A549 (cell line): ENCODE data around the gene AKAP8. TPM values are rescaled to one million over a fixed set of nuclear protein-coding genes. Genes with fewer than 3 reads are reported as not detected.

Experiments
- ATAC-seq, 2 experiments: fragments of 200-7000 bp in 1 of 2; fragments of >200 bp in 1 of 2; cut with Nextera tagmentation in 1 of 2; cut with Tn5 transposase in 1 of 2; 3 replicates each; pipeline versions ENCODE4 v1.8.0 to v1.9.1; 2018 to 2020; ENCODE audit warnings: mild to moderate bottlenecking in 1 of 2, moderate library complexity in 1 of 2
- CTCF ChIA-PET: fragments of 300-600 bp; sonication (Branson Sonifier 250); formaldehyde crosslinking; extraction: SDS; loops from one replicate; lab custom pipeline; 2021; ENCODE audit warnings: antibody characterized with exemption, inconsistent platforms; lab: Yijun Ruan, JAX
- POLR2A ChIA-PET: fragments of 350-600 bp; formaldehyde crosslinking; extraction: SDS; loops from one replicate; lab custom pipeline; 2021; ENCODE audit warnings: antibody characterized with exemption, inconsistent platforms; lab: Yijun Ruan, JAX
- DNase-seq, 2 experiments: peaks; one replicate each; pipeline versions ENCODE4 v3.0.0 to v3.0.0-alpha.2; 2011 to 2016; ENCODE audit warnings: low read depth in 1 of 2, low spot score in 1 of 2
- FAIRE-seq: peaks from 2 replicates; lab custom pipeline; 2011; peaks lifted over from hg19 to GRCh38; lab: Jason Lieb, UNC
- H3K27ac ChIP-seq, 2 experiments: fragments of >200 bp; sonication (Bioruptor Twin); formaldehyde crosslinking; 3 replicates each; pipeline ENCODE4 v1.5.1; 2016 to 2017
- H3K4me1 ChIP-seq: fragments of >200 bp; sonication (Bioruptor Twin); formaldehyde crosslinking; 3 replicates; pipeline ENCODE4 v1.6.1; 2016
- H3K4me2 ChIP-seq: fragments of >200 bp; sonication (Bioruptor Twin); formaldehyde crosslinking; 3 replicates; pipeline ENCODE4 v1.6.1; 2016
- H3K4me3 ChIP-seq: fragments of >200 bp; sonication (Bioruptor Twin); formaldehyde crosslinking; 3 replicates; pipeline ENCODE4 v1.5.1; 2016
- H3K9me3 ChIP-seq: fragments of >200 bp; sonication (Bioruptor Twin); formaldehyde crosslinking; 3 replicates; pipeline ENCODE4 v1.6.1; 2016
- BHLHE40 ChIP-seq: IDR thresholded peaks from 2 replicates; pipeline ENCODE4 v1.6.1; 2012; ENCODE audit warnings: low read depth, low read length, inconsistent platforms
- CBX8 ChIP-seq: fragments of 200-600 bp; sonication (generic); IDR thresholded peaks from 2 replicates; pipeline ENCODE4 v1.6.1; 2016
- CHD4 ChIP-seq: fragments of 200-600 bp; sonication (generic); IDR thresholded peaks from 2 replicates; pipeline ENCODE4 v1.6.1; 2016; ENCODE audit warnings: antibody characterized with exemption, mild to moderate bottlenecking, borderline replicate concordance
- EHF ChIP-seq: fragments of 250-450 bp; sonication (Bioruptor Pico); IDR thresholded peaks from 2 replicates; pipeline ENCODE4 v1.5.0; 2020; ENCODE audit warnings: mild to moderate bottlenecking
- EP300 ChIP-seq, 2 experiments: fragments of >200 bp; sonication (Bioruptor Twin); formaldehyde crosslinking; IDR thresholded peaks; 2 replicates in 1 of 2; 3 replicates in 1 of 2; pipeline ENCODE4 v1.6.1; 2016 to 2017
- FOSB ChIP-seq: fragments of 250-450 bp; sonication (Bioruptor Pico); IDR thresholded peaks from 2 replicates; pipeline ENCODE4 v1.5.0; 2020; ENCODE audit warnings: mild to moderate bottlenecking, moderate library complexity
- FOXS1 ChIP-seq: fragments of 250-450 bp; sonication (Bioruptor Pico); IDR thresholded peaks from 2 replicates; pipeline ENCODE4 v1.5.0; 2020; ENCODE audit warnings: mild to moderate bottlenecking, moderate library complexity
- HDAC2 ChIP-seq: fragments of 200-600 bp; sonication (generic); IDR thresholded peaks from 2 replicates; pipeline ENCODE4 v1.6.1; 2016
- JUN ChIP-seq, 2 experiments: fragments of >200 bp; sonication (Bioruptor Twin); formaldehyde crosslinking; IDR thresholded peaks; 2 replicates in 1 of 2; 3 replicates in 1 of 2; pipeline ENCODE4 v1.6.1; 2016 to 2017
- MYC ChIP-seq: IDR thresholded peaks from 2 replicates; pipeline ENCODE4 v1.6.1; 2012; ENCODE audit warnings: mild to moderate bottlenecking, inconsistent platforms, low read length, improper control_type of control experiment, borderline replicate concordance
- NFE2L2 ChIP-seq: fragments of 150-350 bp; conservative IDR thresholded peaks from 2 replicates; pipeline ENCODE4 v1.6.1; 2014; ENCODE audit warnings: low read length
- PHF8 ChIP-seq: fragments of 200-600 bp; sonication (generic); IDR thresholded peaks from 2 replicates; pipeline ENCODE4 v1.6.1; 2016; ENCODE audit warnings: low read depth, mild to moderate bottlenecking, antibody characterized with exemption, moderate library complexity, borderline replicate concordance
- POLR2A ChIP-seq: IDR thresholded peaks from 2 replicates; pipeline ENCODE4 v1.6.1; 2012; ENCODE audit warnings: mild to moderate bottlenecking, low read length
- POLR2AphosphoS2 ChIP-seq: conservative IDR thresholded peaks from 2 replicates; pipeline ENCODE4 v1.6.1; 2012; ENCODE audit warnings: low read length, improper control_type of control experiment, inconsistent platforms
- RAD21 ChIP-seq, 2 experiments: fragments of >200 bp in 1 of 2; sonication (Bioruptor Twin) in 1 of 2; formaldehyde crosslinking in 1 of 2; IDR thresholded peaks in 1 of 2; conservative IDR thresholded peaks in 1 of 2; 2 replicates in 1 of 2; 3 replicates in 1 of 2; pipeline ENCODE4 v1.6.1; 2012 to 2018; ENCODE audit warnings: inconsistent platforms in 1 of 2
- RCOR1 ChIP-seq: fragments of 150-350 bp; IDR thresholded peaks from 2 replicates; pipeline ENCODE4 v1.6.1; 2014; ENCODE audit warnings: antibody characterized with exemption, low read length, low read depth
- RFX5 ChIP-seq: fragments of 450-650 bp; IDR thresholded peaks from 2 replicates; pipeline ENCODE4 v1.7.1; 2014; ENCODE audit warnings: antibody characterized with exemption, mild to moderate bottlenecking, moderate library complexity
- TP53 ChIP-seq: fragments of 250-450 bp; sonication (Bioruptor Pico); IDR thresholded peaks from 2 replicates; pipeline ENCODE4 v1.5.0; 2021; ENCODE audit warnings: mild to moderate bottlenecking, moderate library complexity
- ZSCAN20 ChIP-seq: fragments of 250-450 bp; sonication (Bioruptor Pico); IDR thresholded peaks from 2 replicates; pipeline ENCODE4 v1.8.0; 2022; ENCODE audit warnings: mild to moderate bottlenecking, moderate library complexity
- WGBS: methylation state at CpG from one replicate; pipeline ENCODE4 v1.1.6; 2017; ENCODE audit errors: missing lambda C conversion rate; 5-methylcytosine and 5-hydroxymethylcytosine counted together
- polyA minus RNA-seq: library from RNA; depleted of rRNA, polyadenylated mRNA; stranded (reverse); fragments of >200 nt; gene quantifications from 2 replicates; pipeline ENCODE4 v1.2.3, GENCODE V29; 2011; rRNA and poly(A)+ RNA removed
- polyA plus RNA-seq, 4 experiments: library from polyadenylated mRNA; depleted of rRNA in 3 of 4; stranded (reverse); fragments of >200 nt; fragmentation: RNase III in 1 of 4; extraction: RNeasy Plus Mini Kit Qiagen cat#74134 plus additional on column Dnase treatment in 1 of 4; gene quantifications; 2 replicates in 3 of 4; 3 replicates in 1 of 4; pipeline ENCODE4 v1.2.3, GENCODE V29; 2011 to 2017
- TF ChIP-seq, protein P1 (sequence below): IDR thresholded peaks from 2 replicates; pipeline ENCODE4 v1.6.1; 2012
- TF ChIP-seq, protein P2 (sequence below): fragments of 250-450 bp; sonication (Bioruptor Pico); IDR thresholded peaks from 2 replicates; pipeline ENCODE4 v1.5.0; 2021; ENCODE audit warnings: mild to moderate bottlenecking, moderate library complexity, borderline replicate concordance
- TF ChIP-seq, protein P3 (sequence below): fragments of >200 bp; sonication (Bioruptor Twin); formaldehyde crosslinking; IDR thresholded peaks from 3 replicates; pipeline ENCODE4 v1.6.1; 2016

The AKAP8 gene
- polyA plus RNA-seq (2011; rRNA removed) (13.5 and 16.2 TPM in 2 replicates), polyA plus RNA-seq (2017; fragmentation: RNase III; extraction: RNeasy Plus Mini Kit Qiagen cat#74134 plus additional on column Dnase treatment) (16.2 to 17.7 TPM (median 17.3 TPM) in 3 replicates), polyA minus RNA-seq (7.4 and 9.3 TPM in 2 replicates)
- 13.7 and 15.6 TPM in 2 replicates for polyA plus RNA-seq (2012; cell fraction: cytosol; rRNA removed)
- 30.6 and 37.9 TPM in 2 replicates for polyA plus RNA-seq (2012; cell fraction: nucleus; rRNA removed)

DNA sequence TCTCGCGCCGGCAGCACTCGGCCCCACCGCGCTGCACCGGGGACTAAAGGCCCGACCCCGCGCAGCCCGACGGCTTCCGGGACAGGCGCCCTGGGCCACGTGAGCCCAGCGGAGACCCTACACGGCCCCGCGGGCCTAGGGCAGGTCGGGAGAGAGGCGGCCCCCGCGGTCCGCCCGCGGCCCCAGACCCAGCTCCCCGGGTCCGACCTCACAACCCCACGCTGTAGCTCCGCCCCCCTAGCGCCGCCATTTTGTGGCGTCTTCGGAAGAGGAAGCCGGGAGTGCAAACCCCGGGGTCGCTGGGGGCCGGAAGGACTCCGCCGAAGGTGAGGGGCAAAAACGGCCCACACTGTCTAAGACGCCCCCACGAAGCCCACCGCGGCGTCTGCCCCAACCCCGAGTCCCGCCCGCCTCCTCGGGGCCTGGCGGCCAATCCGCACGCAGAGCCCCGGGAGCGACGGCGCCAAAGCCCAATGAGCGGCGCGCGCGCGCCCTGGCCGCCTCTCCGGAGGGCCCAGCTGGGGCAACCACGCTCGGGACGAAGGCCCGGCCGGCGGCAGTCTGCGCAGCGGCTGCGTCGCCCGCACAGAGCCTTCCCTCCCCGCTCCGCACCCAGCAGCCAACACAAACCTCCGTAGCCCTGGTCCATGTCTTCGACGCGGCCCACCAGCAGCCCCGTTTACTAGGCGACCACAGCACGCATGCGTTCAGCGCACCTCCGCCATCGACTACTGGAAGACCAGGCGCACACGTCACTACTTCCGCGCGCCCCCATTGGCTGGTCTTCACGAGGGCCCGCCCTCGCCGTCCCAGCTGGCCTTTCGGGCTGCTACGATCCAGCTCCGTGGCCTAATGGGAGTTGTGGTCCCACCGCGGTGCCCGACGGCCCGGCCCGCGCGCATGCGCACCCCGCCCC, at the start of gene AKAP8:
TSS of gene AKAP8 (minus strand) at position 705 of the 916 bp plus-strand sequence. CDS start at position 649, 56 bp downstream.
- peak; percentile 92 to 93 for ATAC-seq
- peaks cover 22% of the 10 kb centered on the region for H3K4me1 ChIP-seq
- peak within 1 kb of the TSS; percentile 99 for H3K27ac ChIP-seq
- H3K4me3 ChIP-seq, result peak within 1 kb of the TSS; percentile 69
- H3K9me3 ChIP-seq, result no peaks in the 10 kb centered on the region
- peak within 1 kb of the TSS; percentile 91 for H3K4me2 ChIP-seq
- WGBS, result 0% methylated on average over 13 of the region's 111 CpGs
- TF ChIP-seq RAD21 (conservative IDR thresholded peaks at IDR 0.05 in 1 of 2, IDR thresholded peaks at IDR 0.05 in 1 of 2) (no peak), PHF8 (peak; percentile 72; the same call in 1 of the 2 replicates), POLR2A (peak; percentile 53), RFX5 (peak; percentile 37; the same call in 1 of the 2 replicates), EHF (no peak), JUN (IDR thresholded peaks at IDR 0.05) (peak in 1 of 2 experiments; percentile 59; a peak in 2 of 5 replicates), POLR2AphosphoS2 (peak; percentile 86; the same call in 1 of the 2 replicates)
- TF ChIP-seq, protein P1, sequence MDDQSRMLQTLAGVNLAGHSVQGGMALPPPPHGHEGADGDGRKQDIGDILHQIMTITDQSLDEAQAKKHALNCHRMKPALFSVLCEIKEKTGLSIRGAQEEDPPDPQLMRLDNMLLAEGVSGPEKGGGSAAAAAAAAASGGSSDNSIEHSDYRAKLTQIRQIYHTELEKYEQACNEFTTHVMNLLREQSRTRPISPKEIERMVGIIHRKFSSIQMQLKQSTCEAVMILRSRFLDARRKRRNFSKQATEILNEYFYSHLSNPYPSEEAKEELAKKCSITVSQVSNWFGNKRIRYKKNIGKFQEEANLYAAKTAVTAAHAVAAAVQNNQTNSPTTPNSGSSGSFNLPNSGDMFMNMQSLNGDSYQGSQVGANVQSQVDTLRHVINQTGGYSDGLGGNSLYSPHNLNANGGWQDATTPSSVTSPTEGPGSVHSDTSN, result peak; percentile 89
- DNase-seq, result peak; percentile 92 to 98
- ChIA-PET POLR2A (interaction anchor here (0.6 to 2.4 kb wide), 11 partner anchors 20 to 172 kb away, joined by 3 to 34 read pairs (median 3); partner anchors contain the start of genes AKAP8L and BRD4), CTCF (interaction anchor here (0.7 to 2.0 kb wide), 7 partner anchors 12 to 202 kb away, joined by 3 to 12 read pairs (median 3); partner anchors contain the start of gene AKAP8L)
- FAIRE-seq, result no peak

DNA sequence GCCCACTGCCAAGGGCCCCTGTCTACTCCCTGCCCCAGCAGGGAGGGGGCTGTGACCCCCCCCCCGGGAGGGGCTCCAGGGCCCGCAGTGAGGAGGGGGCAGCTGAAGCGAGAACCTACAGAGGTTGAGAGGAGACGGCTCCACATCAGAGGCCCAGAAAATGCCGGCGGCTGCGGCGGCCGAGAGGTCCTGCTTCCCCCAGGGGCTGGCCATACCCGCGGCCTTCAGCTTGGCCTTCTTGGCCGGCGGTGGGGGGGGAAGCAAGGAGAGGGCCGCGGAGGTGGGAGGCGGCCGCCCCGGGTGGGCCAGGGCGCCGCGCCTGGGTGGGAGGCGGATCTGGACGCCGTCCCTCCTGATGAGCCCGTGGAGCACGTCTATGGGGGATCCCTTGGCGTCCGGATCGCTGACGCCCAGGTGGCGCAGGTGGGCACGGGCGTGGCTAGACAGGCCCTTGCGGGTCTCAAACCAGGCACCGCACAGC, 48.4 kb upstream of the AKAP8 start:
- ChIA-PET CTCF (interaction anchor here (1.1 kb wide), 1 partner anchor 9 kb away, joined by 4 read pairs; the partner anchor contains the start of gene AKAP8L), POLR2A (no interaction called here)
- ATAC-seq, result no peak
- 95% methylated on average over 24 of the region's 35 CpGs for WGBS
- Histone ChIP-seq H3K4me3 (no peak overlapping the region), H3K9me3 (peaks cover 8% of the 10 kb centered on the region; the same call in 1 of the 3 replicates), H3K4me1 (peaks cover 11% of the 10 kb centered on the region; the same call in 1 of the 3 replicates), H3K4me2 (no peak overlapping the region), H3K27ac (no peak overlapping the region)
- no peak for FAIRE-seq
- DNase-seq, result no peak
- TF ChIP-seq HDAC2, result no peak
- TF ChIP-seq CHD4, result no peak
- no peak for TF ChIP-seq FOSB (CRISPR knock-in tag)
- TF ChIP-seq RCOR1, result no peak
- TF ChIP-seq TP53 (CRISPR knock-in tag), result no peak
- no peak for TF ChIP-seq MYC
- TF ChIP-seq FOXS1 (CRISPR knock-in tag), result no peak
- no peak for TF ChIP-seq JUN (IDR thresholded peaks at IDR 0.05)
- no peak for TF ChIP-seq EP300 (IDR thresholded peaks at IDR 0.05)
- TF ChIP-seq, protein P2, sequence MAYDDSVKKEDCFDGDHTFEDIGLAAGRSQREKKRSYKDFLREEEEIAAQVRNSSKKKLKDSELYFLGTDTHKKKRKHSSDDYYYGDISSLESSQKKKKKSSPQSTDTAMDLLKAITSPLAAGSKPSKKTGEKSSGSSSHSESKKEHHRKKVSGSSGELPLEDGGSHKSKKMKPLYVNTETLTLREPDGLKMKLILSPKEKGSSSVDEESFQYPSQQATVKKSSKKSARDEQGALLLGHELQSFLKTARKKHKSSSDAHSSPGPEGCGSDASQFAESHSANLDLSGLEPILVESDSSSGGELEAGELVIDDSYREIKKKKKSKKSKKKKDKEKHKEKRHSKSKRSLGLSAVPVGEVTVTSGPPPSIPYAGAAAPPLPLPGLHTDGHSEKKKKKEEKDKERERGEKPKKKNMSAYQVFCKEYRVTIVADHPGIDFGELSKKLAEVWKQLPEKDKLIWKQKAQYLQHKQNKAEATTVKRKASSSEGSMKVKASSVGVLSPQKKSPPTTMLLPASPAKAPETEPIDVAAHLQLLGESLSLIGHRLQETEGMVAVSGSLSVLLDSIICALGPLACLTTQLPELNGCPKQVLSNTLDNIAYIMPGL (CRISPR knock-in tag), result no peak
- TF ChIP-seq BHLHE40, result no peak
- TF ChIP-seq, protein P3, sequence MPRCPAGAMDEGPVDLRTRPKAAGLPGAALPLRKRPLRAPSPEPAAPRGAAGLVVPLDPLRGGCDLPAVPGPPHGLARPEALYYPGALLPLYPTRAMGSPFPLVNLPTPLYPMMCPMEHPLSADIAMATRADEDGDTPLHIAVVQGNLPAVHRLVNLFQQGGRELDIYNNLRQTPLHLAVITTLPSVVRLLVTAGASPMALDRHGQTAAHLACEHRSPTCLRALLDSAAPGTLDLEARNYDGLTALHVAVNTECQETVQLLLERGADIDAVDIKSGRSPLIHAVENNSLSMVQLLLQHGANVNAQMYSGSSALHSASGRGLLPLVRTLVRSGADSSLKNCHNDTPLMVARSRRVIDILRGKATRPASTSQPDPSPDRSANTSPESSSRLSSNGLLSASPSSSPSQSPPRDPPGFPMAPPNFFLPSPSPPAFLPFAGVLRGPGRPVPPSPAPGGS, result no peak
- no peak for TF ChIP-seq NFE2L2
- no peak for TF ChIP-seq ZSCAN20
- no peak for TF ChIP-seq CBX8
- TF ChIP-seq, protein P1, result no peak
